ENCODE data around the gene C4orf36.

C4orf36 gene, protein sequence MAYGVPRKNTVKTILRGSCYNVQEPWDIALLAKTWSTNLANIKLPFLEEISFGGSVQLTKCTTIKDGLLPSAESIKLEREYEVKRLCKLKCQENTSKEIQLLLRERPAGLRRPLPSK

DNA sequence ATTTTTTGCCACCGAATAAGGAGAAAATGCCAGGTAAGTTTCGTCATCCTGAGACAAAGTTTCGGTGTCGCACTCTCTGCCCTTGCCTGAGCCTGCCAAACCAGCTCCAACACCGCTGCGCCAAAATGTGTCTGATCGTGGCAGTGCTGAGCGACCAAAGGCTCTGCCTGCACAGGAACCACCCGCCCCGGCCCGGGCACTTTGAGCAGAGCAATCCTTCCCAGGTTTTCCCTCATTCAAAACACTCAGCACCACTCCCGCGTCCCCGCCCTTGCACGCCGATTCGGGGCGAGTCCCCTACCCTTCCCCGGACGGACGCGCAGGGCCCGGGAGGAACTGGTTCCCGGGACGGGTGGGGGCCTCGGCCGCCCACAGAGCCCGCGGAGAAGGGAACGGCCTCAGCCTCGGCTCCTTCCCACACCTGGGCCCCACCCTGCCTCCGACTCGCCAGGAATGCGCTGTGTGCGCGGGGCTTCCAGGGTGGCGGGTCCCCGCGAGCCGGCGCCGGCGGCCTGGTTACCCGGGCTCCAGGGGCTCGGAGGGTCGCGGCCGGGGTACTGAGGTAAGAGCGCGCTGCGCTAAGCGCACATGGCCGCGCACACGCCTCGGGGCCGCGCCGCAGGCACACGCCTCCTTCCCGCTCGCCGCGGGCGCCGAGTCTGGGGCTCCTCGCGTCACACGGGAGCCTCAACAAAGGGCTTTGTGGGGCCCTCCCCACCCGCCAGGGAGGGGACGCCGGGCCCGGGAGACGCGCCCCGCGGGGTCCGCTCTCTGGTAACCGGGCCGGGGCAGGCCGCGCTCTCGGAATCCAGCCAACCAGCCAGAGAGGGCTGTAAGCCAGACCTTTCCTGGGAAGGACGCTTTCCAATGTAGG, at the start of gene C4orf36:
Gene C4orf36 (minus strand): TSS at position 661 of the 874 bp plus-strand sequence. CDS start 902 bp downstream, outside the sequence.
- no peak for DNase-seq

DNA sequence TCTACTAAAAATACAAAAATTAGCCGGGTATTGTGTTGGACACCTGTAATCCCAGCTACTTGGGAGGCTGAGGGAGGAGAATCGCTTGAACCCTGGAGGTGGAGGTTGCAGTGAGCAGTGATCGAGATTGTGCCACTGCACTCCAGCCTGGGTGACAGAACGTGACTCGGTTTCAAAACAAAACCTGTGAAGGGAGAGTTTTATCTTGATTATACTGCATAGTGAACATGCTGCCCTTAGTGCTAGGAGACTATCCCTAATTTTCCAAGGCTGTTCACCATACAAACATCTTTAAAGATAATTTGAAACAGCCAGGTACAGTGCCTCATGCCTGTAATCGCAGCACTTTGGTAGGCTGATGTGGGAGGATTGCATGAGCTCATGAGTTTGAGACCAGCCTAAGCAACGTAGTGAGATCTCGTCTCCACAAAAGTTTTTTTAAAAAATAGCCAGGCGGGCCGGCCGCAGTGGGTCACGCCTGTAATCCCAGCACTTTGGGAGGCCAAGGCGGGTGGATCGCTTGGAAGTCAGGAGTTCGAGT, 48.8 kb upstream of the C4orf36 start:
- no peak for DNase-seq

DNA sequence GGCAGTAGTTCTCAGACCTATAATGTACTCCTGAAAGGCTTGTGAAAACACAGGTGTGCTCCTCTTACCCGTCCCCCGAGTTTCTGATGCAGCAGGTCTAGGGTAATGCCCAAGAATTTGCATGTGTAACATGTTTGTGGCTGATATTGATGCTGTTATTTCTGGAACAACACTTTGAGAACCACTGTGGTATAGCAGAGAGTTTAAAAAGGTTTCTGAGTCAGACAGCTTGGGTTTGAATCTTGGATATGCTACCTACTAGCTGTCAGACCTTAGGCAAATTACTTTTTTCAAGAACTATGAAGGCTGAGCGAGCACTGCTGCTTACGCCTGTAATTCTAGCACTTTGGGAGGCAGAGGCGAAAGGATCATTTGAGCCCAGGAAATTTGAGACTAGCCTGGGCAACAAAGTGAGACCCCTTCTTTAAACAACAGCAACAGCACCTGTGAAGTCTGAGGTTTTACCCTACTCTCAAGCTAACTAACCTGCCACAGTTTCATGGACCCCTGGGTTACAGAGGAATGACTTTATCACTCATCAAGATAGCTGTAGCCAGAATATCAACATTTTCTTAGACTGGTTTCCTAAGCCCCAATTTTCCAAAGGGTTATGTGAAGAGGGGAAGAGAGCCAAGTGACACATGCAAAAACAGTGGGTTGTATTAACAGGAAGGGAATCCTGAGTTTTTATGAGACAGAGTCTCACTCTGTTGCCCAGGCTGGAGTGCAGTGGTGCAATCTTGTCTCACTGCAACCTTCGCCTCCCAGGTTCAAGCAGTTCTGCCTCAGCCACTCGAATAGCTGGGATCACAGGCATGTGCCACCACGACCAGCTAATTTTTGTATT, 47.7 kb upstream of the C4orf36 start:
- DNase-seq: no peak

DNA sequence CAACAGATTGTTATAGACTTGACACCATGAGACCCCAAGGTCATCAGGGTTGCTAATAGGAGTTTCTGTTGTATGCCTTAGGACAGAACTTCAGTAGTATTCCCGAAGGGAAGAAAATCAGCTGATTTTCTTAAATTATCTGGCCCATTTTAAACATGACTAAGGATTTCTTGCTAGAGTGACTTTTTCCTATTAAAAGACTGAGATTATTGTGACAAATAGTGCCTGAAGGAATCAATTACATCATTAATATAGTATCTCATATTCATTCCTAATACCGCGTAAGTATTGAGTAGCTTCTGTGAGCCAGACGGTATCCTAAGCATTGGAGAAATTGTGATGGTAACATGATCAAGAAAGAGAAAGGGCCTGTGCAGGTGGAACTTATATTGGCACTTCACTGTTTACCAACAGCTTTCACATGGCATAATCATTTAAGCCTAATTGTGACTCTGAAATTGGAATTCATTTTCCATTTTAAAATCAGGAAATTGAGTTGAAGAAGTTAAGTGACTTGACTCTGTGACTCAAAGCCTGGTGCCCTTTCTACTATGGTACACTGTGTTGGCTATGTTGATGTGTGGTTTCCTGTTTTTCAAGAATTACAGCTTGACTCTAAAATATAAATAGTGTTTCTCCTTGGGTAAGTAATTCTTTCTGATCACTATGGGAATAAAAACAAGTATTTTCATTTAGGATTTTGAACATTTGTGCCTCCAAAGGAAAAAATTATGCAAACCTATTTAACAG, 46.7 kb upstream of the C4orf36 start:
- no peak for DNase-seq

DNA sequence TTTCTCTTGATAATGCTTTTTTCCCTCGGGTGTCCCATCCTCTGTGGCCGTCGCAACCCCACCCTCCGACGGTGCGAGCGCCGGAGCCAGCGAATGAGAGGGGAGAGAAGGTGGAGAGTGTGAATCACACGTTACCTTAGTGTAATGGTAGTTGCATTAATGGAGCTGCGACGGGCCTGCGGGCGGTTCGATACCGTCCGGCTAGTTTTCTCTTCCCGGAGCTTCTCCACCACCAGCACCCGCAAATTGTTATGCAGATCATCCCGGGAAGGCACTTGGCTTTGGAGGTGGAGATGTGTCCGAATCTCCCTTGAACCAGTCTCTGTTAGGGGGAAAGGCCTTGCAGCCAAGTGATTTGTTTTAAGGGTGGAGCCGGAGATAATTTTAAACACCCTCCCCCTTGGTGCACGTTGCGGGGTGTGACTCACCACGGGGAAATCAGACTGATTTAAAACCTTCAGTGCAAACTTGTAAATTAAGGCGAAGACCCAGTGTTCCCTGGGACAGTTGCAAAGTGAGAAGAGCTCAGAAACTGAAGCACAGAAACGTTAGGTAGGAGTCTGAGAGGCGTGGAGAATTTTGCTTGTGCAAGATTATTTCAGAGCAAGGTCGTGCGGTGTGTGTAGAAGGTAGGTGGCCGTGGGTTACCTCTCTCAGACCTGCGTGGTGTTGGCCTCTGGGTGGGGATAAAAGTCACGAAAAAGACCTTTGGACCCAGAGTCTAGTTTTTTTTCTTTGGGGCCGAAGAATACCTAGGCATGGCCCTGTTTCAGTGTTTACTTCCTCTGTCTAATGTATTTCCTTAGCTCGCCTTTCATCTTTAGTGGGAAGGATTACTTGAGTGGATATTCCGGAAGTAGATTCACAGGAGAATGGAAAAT, 43.9 kb upstream of the C4orf36 start:
- no peak for DNase-seq

DNA sequence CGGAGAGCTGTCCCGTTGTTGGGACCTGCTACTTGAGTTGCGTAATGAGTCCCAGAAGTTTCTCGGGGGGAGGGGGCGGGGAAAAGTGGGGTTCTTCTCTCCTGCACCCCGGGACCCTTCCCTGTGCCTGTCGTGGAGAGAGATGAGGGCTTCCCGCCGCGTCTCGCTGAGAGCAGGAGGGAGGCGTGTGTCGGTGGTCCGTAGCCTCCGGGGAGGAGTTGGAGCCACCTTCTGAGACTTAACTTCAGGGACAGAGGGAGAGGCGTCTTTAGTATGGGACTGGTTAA, 43.3 kb upstream of the C4orf36 start:
- no peak for DNase-seq

DNA sequence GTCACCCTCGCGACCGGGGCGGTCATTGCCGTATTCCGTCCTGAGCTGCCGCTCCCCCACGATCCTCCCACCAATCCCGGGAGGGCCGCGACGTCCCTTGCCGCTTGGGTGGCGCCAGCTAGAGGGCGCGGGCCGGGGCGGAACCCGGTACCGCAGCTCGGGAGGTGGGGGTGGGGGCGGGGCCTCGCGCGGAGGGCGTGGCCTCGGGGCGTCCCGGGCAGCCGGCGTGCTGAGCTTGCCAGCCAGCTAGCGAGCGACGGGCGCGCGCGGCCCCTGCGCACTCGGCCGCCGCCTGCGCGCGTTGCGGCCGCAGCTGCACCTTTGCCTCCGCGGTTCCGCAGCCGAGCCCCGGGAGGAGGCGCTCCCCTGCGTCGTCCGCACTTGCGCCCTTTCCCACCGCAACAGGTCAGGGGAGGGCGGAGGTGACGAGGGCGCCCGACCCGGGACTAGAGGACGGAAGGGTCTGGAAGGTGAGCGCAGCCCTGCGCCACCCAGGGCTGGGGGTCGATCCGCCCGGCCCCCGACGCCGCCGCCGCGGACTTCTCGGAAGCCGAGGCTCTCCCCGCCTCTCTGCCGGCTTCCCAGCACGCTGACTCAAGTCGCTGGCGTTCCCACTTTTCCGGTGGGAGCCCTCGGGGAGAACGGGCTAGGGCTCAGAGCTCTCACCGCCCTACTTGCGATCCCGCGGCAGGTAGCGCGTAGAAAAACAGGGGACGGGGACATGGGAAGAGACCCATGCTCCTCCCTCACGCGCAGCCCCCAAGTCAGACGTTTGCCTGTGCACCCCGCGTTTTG, 42.7 kb upstream of the C4orf36 start, which contains the start of gene AFF1:
Gene AFF1 (plus strand): TSS at position 241 of the 795 bp plus-strand sequence. CDS start 13,523 bp downstream, outside the sequence.
- DNase-seq: peak; percentile 76

DNA sequence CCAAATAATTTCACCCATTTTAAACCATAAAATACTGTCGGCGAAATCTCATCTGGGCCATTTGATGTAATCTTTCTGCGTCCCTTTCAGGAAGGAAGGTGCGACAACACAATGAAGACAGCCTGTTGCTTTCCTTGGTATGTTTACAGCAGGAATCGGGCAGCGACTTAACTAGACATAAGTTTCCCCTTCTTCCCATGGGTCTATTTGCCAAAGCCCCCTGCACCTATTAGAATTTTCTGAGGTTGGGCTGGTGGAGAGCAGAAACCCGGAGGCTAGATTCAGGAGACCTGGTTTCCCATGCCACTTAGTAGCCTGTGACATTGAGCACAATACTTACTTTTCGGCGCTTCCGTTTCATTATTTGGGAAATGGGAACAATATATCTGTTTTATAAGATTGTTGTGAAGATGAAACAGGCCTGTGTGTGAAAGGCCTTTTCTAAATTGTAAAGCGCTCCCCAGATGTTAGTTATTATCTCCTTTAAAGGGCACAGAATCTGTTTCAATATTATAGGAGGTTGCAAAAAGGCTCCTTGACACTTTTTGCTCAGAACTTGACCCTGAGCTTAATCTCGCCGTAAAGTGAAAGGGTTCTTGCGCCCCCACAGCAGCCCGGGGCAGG, 42.0 kb upstream of the C4orf36 start:
- DNase-seq: no peak

DNA sequence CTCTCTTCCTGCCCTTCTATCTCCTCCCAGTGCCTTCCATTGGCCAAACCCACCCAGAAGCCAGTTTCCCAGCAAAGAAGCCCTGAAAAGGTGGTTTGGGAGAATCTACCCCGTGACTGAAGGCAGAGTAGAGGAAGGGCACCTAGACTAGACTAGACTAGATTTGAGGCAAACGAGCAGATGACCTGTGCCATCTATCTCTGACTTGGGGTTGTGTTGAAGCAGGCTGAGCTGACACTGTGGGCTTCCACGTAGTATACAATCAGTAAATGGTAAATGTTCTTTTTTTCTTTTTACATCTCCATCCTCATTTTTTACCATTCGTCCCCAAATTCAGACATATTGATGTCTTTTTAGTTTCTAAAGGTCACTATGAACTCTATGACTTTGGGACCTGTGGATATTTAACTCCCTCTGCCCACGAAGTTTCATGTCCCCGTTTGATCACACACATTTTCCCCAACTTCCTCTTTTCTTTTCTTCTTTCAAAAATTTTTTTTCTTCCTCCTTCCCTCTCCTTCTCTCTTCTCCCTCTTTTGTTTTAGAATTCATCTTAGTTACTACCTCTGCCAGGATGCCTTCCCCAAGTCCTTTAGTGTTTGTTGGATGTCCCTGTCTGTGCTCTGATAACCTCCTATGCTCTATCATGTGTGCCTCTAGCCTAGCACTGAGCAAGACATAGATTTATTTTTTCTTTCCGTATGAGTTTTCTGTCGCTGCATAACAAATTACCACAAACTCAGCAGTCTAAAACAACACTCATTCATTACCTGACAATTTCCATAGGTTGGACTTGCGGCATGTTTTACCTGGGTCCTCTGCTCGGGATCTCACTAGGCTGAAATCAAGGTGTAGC, 36.4 kb upstream of the C4orf36 start:
- DNase-seq: no peak

DNA sequence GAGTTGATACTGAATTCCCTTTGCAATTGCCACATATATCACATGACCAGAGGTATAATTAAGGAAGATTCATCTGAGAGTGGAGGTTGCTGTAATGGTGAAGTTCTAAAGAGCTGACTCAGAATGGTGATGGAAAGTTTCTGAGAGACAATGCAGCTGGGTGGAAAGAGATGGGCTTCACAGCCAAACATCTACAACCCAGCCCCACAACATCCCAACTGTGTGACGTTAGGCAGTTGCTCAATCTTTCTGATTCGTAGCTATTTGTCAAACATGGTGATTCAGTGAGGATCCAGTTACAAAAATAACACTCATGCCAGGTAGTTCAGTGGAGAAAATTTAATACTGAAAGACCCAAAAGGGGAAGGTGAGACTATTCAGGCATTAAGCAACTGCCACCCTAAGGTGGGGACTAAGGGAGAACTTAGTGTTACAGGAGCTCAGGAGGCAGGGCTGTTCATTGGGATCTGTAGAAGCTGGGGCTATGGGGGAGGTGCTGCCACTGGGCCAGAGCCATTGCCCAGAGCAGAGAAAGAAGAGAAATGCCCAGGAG, 35.7 kb upstream of the C4orf36 start:
- peak; percentile 58 for DNase-seq

DNA sequence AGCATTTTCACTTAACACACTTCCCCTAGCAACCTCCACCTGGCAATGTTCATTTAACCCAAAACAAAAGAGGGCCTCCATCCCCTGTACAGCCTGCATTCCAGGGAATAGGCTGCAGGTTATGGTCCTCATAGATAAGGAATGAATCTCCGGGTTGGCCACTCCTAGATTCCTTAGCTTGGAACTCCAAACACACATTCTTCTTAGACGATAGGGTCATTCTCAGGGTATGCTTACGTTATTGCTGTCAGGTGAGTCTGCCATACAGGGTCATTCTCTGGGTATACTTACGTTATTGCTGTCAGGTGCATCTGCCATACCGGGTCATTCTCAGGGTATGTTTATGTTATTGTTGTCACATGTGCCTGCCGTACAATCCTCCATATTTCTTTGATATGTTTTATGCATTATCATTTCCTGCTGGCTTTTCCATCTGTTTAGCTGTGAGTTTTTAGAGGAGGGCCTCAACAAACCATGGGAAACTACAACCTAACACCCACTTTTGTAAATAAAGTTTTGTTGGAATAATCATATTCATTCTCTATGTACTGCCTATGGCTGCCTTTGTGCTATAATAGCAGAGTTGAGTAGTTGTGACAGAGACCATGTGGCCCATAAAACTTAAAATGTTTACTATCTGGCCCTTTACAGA, 34.3 kb upstream of the C4orf36 start:
- DNase-seq: no peak

DNA sequence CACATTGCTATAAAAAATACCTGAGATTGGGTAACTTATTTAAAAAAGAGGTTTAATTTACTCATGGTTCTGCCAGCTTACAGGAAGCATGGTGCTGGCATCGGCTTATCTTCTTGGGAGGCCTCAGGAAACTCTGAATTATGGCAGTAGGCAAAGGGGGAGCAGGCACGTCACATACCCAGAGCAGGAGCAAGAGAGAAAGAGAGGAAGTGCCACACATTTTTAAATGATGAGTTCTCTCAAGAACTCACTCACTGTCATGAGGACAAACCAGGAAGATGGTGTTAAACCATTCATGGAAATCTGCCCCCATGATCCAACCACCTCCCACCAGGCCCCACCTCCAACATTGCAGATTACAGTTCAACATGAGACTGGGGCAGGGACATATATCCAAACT, 32.6 kb upstream of the C4orf36 start:
- DNase-seq: no peak

DNA sequence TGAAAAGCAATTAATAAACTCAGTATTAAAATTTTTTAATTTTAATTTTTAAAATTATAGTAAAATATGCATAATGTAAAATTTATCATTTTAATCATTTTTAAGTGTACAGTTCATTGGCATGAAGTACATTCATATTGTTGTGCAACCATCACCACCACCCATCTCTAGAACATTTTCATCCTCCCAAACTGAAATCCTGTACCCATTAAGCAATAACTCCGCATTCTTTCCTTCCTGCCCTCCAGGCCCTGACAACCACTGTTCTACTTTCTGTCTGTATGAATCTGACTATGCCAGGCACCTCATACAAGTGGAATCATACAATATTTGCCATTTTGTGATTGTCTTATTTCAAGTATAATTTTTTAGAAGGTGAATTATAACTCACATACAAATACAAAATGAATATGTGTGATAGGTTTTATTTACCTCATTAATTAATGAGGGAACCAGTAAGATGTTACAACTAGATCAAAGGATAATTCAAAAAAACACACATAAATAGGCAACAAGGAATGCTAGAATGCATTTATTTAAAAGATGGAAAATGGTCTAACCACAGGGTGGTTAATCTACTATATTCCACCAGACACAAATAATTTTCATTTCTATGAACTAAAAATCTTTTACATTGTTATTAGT, 29.5 kb upstream of the C4orf36 start:
- DNase-seq: no peak

DNA sequence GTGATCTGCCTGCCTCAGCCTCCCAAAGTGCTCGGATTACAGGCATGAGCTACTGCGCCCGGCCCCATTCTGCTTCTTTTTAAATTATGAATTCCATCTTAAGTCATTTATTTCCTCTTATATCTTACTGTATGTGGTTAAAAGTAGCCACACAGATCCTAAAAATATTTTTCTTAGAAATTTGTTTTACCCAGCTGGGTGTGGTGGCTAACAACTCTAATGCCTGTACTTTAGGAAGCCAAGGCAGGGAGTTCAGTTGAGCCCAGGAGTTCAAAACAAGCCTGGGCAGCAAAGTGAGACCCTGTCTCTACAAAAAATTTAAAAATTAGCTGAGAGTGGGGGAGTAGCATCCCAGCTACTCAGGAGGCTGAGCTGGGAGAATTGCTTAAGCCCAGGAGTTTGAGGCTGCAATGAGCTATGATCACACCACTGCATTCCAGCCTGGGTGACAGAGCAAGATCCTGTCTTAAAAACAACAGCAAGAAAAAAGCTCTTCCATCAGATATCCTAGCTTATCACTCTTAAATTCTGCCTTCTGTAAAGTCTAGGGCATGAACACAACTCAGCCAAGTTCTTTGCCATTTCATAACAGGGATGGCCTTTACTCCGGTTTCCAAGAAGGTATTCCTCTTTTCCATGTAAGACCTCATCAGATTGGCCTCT, 27.5 kb upstream of the C4orf36 start:
- no peak for DNase-seq

DNA sequence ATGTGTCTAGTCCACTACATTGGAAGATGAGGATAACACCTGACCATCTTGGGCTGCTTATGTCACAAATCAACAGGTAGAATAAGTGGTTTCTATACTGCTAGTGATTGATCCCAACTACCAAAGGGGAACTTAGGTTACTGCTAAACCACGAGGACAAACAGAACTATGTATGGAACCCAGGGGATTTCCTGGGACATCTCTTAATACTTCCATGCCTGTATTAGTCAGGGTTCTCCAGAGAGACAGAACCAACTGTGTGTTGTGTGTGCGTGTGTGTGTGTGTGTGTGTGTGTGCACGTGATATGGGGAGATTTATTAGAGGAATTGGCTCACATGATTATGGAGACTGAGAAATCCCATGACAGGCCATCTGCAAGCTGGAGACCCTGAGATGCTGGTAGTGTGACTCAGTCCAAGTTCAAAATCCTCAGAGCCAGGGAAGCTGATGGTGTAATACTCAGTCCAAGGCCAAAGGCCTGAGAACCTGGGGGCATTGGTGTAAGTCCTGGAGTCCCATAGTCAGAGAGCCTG, 26.4 kb upstream of the C4orf36 start:
- DNase-seq: no peak

DNA sequence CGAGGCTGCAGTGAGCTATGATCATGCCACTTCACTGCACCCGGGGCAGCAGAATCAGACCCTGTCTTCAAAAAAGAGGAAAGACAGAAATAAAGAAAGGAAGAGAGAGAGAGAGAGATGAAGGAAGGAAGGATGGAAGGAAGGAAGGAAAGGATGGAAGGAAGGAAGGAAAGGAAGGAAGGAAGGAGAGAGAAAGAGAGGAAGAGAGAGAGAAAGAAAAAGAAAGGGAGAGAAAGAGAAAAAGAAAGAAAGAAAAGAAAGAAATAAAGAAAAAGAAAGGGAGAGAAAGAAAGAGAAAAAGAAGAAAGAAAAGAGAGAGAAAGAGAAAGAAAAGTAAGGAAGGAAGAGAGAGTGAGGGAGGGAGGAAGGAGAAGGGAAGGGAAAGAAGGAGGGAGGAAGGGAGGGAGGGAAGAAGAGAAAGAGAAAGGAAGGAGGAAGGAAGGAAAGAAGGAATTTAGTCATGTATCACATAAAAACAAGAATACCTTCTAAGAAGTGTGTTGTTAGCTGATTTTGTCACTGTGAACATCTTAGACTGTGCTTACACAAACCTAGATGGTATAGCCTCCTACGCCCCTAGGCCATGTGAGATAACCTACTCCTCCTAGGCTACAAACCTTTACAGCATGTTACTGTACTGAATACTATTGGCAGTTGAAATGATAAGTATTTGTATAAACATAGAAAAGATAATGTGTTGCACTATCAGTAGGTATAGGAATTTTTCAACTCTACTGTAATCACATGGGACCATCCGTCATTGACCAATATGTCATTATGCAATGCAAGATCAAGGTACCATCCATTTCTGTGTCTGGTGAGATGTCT, 25.2 kb upstream of the C4orf36 start:
- no peak for DNase-seq

Measured in GOT3 (cell line).